ENCODE results near the gene TXNDC12. TPM values are rescaled to one million over a fixed set of nuclear protein-coding genes. Genes with fewer than 3 reads are reported as not detected.
A peak's percentile ranks its signal among the peaks of the same experiment; 100 is the strongest.

Gene TXNDC12
- total RNA-seq, 1 experiment from 2014 or later: 80.9 TPM

DNA sequence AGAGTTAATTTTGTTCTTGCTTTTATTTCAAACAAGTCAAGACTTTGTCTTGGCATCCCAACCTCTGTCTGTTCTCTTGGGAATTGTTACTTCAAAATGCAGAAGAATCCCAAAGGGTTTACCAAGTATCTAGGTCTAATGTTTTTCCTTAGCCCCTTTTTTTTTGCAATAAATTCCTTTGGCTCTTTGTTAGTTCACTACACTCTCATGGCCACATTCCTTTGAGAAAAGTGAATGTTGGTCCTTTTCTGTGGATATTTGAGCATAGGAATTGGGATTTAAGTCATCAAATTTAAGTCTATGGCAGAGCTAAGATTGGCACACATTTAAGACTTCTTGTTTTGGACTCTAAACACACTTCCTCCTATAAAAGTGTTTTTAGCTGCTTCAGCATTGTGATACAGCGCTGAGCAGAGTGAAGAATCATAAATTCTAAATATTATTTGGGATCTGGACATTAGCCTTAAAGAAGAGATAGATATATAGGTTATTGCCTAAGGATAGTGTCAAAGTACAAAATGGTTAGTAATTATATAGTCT, 3.0 kb upstream of the TXNDC12 start:
- H3K4me3 Mint-ChIP-seq: peak overlapping the region; percentile 97
- H3K27me3 Mint-ChIP-seq (ENCODE audit: low read depth): no peaks in the 10 kb centered on the region
- DNase-seq (ENCODE audit: low spot score) (no peak), ATAC-seq (no peak)
- H3K9me3 Mint-ChIP-seq: no peaks in the 10 kb centered on the region
- peak overlapping the region; percentile 99 for H3K27ac Mint-ChIP-seq
- H3K4me1 Mint-ChIP-seq: peaks cover 28% of the 10 kb centered on the region
- TF ChIP-seq, protein P1, sequence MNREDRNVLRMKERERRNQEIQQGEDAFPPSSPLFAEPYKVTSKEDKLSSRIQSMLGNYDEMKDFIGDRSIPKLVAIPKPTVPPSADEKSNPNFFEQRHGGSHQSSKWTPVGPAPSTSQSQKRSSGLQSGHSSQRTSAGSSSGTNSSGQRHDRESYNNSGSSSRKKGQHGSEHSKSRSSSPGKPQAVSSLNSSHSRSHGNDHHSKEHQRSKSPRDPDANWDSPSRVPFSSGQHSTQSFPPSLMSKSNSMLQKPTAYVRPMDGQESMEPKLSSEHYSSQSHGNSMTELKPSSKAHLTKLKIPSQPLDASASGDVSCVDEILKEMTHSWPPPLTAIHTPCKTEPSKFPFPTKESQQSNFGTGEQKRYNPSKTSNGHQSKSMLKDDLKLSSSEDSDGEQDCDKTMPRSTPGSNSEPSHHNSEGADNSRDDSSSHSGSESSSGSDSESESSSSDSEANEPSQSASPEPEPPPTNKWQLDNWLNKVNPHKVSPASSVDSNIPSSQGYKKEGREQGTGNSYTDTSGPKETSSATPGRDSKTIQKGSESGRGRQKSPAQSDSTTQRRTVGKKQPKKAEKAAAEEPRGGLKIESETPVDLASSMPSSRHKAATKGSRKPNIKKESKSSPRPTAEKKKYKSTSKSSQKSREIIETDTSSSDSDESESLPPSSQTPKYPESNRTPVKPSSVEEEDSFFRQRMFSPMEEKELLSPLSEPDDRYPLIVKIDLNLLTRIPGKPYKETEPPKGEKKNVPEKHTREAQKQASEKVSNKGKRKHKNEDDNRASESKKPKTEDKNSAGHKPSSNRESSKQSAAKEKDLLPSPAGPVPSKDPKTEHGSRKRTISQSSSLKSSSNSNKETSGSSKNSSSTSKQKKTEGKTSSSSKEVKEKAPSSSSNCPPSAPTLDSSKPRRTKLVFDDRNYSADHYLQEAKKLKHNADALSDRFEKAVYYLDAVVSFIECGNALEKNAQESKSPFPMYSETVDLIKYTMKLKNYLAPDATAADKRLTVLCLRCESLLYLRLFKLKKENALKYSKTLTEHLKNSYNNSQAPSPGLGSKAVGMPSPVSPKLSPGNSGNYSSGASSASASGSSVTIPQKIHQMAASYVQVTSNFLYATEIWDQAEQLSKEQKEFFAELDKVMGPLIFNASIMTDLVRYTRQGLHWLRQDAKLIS (CRISPR knock-in tag; IDR thresholded peaks at IDR 0.05; ENCODE audit: borderline replicate concordance): no peak
- TF ChIP-seq ATF2 (CRISPR knock-in tag; IDR thresholded peaks at IDR 0.05; ENCODE audit: borderline replicate concordance, low read depth): no peak
- TF ChIP-seq, protein P2, sequence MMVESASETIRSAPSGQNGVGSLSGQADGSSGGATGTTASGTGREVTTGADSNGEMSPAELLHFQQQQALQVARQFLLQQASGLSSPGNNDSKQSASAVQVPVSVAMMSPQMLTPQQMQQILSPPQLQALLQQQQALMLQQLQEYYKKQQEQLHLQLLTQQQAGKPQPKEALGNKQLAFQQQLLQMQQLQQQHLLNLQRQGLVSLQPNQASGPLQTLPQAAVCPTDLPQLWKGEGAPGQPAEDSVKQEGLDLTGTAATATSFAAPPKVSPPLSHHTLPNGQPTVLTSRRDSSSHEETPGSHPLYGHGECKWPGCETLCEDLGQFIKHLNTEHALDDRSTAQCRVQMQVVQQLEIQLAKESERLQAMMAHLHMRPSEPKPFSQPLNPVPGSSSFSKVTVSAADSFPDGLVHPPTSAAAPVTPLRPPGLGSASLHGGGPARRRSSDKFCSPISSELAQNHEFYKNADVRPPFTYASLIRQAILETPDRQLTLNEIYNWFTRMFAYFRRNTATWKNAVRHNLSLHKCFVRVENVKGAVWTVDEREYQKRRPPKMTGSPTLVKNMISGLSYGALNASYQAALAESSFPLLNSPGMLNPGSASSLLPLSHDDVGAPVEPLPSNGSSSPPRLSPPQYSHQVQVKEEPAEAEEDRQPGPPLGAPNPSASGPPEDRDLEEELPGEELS (CRISPR knock-in tag; IDR thresholded peaks at IDR 0.05): no peak
- TF ChIP-seq, protein P3, sequence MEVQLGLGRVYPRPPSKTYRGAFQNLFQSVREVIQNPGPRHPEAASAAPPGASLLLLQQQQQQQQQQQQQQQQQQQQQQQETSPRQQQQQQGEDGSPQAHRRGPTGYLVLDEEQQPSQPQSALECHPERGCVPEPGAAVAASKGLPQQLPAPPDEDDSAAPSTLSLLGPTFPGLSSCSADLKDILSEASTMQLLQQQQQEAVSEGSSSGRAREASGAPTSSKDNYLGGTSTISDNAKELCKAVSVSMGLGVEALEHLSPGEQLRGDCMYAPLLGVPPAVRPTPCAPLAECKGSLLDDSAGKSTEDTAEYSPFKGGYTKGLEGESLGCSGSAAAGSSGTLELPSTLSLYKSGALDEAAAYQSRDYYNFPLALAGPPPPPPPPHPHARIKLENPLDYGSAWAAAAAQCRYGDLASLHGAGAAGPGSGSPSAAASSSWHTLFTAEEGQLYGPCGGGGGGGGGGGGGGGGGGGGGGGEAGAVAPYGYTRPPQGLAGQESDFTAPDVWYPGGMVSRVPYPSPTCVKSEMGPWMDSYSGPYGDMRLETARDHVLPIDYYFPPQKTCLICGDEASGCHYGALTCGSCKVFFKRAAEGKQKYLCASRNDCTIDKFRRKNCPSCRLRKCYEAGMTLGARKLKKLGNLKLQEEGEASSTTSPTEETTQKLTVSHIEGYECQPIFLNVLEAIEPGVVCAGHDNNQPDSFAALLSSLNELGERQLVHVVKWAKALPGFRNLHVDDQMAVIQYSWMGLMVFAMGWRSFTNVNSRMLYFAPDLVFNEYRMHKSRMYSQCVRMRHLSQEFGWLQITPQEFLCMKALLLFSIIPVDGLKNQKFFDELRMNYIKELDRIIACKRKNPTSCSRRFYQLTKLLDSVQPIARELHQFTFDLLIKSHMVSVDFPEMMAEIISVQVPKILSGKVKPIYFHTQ (CRISPR knock-in tag; IDR thresholded peaks at IDR 0.05): no peak
- TF ChIP-seq, protein P4, sequence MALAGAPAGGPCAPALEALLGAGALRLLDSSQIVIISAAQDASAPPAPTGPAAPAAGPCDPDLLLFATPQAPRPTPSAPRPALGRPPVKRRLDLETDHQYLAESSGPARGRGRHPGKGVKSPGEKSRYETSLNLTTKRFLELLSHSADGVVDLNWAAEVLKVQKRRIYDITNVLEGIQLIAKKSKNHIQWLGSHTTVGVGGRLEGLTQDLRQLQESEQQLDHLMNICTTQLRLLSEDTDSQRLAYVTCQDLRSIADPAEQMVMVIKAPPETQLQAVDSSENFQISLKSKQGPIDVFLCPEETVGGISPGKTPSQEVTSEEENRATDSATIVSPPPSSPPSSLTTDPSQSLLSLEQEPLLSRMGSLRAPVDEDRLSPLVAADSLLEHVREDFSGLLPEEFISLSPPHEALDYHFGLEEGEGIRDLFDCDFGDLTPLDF (CRISPR knock-in tag; IDR thresholded peaks at IDR 0.05): no peak
- CTCF ChIA-PET: no interaction called here
- POLR2A ChIA-PET: no interaction called here
- H3K36me3 Mint-ChIP-seq: peaks cover 31% of the 10 kb centered on the region

DNA sequence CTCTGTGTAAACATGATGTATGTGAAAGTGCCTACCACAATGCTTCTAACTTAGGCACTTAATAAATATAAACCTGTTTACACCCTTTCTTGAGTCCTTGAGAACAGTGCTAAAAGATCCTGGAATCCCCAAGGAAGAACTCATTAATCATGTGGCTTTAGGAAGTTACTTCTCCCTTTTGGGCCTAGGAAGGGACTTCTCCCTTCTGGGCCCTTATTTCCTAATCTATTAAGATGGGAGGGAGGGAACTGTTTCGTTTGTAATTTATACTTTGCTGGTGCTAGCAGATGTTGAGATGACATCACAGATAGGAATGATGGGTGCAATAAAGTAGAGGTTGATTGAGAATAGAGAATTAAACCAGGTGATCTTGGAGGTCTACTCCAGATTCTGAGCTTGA, 2.3 kb upstream of the TXNDC12 start:
- CTCF ChIA-PET: interaction anchor here (2.6 kb wide), 1 partner anchor 291 kb away, joined by 12 read pairs; no protein-coding TSS in a partner anchor
- H3K36me3 Mint-ChIP-seq: peaks cover 29% of the 10 kb centered on the region
- DNase-seq (ENCODE audit: low spot score) (no peak), ATAC-seq (no peak)
- peak overlapping the region; percentile 97 for H3K4me3 Mint-ChIP-seq
- H3K9me3 Mint-ChIP-seq: no peaks in the 10 kb centered on the region
- H3K4me1 Mint-ChIP-seq: peaks cover 32% of the 10 kb centered on the region
- H3K27me3 Mint-ChIP-seq (ENCODE audit: low read depth): no peaks in the 10 kb centered on the region
- H3K27ac Mint-ChIP-seq: peak overlapping the region; percentile 99
- POLR2A ChIA-PET: interaction anchor here (1.0 kb wide), 1 partner anchor 20 kb away, joined by 4 read pairs; no protein-coding TSS in a partner anchor
- TF ChIP-seq, protein P5, sequence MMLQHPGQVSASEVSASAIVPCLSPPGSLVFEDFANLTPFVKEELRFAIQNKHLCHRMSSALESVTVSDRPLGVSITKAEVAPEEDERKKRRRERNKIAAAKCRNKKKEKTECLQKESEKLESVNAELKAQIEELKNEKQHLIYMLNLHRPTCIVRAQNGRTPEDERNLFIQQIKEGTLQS (CRISPR knock-in tag; conservative IDR thresholded peaks at IDR 0.05): no peak
- TF ChIP-seq, protein P4 (CRISPR knock-in tag; IDR thresholded peaks at IDR 0.05): no peak
- TF ChIP-seq NR3C1 (CRISPR knock-in tag; conservative IDR thresholded peaks at IDR 0.05; ENCODE audit: low read depth): no peak
- no peak for TF ChIP-seq ZBTB21 (CRISPR knock-in tag; IDR thresholded peaks at IDR 0.05; ENCODE audit: borderline replicate concordance)
- no peak for TF ChIP-seq TEAD4 (CRISPR knock-in tag; IDR thresholded peaks at IDR 0.05)
- TF ChIP-seq MYBL2 (CRISPR knock-in tag; IDR thresholded peaks at IDR 0.05): no peak
- TF ChIP-seq ZNF263 (CRISPR knock-in tag; IDR thresholded peaks at IDR 0.05; ENCODE audit: low read depth): no peak
- TF ChIP-seq, protein P6, sequence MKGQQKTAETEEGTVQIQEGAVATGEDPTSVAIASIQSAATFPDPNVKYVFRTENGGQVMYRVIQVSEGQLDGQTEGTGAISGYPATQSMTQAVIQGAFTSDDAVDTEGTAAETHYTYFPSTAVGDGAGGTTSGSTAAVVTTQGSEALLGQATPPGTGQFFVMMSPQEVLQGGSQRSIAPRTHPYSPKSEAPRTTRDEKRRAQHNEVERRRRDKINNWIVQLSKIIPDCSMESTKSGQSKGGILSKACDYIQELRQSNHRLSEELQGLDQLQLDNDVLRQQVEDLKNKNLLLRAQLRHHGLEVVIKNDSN (CRISPR knock-in tag; IDR thresholded peaks at IDR 0.05): no peak
- no peak for TF ChIP-seq CBFB (CRISPR knock-in tag; IDR thresholded peaks at IDR 0.05; ENCODE audit: low read depth)
- TF ChIP-seq, protein P7, sequence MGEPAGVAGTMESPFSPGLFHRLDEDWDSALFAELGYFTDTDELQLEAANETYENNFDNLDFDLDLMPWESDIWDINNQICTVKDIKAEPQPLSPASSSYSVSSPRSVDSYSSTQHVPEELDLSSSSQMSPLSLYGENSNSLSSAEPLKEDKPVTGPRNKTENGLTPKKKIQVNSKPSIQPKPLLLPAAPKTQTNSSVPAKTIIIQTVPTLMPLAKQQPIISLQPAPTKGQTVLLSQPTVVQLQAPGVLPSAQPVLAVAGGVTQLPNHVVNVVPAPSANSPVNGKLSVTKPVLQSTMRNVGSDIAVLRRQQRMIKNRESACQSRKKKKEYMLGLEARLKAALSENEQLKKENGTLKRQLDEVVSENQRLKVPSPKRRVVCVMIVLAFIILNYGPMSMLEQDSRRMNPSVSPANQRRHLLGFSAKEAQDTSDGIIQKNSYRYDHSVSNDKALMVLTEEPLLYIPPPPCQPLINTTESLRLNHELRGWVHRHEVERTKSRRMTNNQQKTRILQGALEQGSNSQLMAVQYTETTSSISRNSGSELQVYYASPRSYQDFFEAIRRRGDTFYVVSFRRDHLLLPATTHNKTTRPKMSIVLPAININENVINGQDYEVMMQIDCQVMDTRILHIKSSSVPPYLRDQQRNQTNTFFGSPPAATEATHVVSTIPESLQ (CRISPR knock-in tag; IDR thresholded peaks at IDR 0.05): no peak
- no peak for TF ChIP-seq PRRX2 (CRISPR knock-in tag; IDR thresholded peaks at IDR 0.05)
- no peak for TF ChIP-seq OVOL2 (CRISPR knock-in tag; IDR thresholded peaks at IDR 0.05; ENCODE audit: borderline replicate concordance)
- TF ChIP-seq NFE2L1 (CRISPR knock-in tag; IDR thresholded peaks at IDR 0.05): no peak
- TF ChIP-seq ZNF121 (CRISPR knock-in tag; IDR thresholded peaks at IDR 0.05): no peak

All from WTC11 (cell line).